GM12873 (cell line): ENCODE results near the gene KIF6.

Experiments used
- TF ChIP-seq, protein P1 (sequence below): IDR thresholded peaks from 2 replicates; pipeline ENCODE4 v1.5.1; 2012; ENCODE audit warnings: low read depth, mild to moderate bottlenecking, moderate library complexity, low read length, control low read depth; ENCODE audit not compliant: insufficient read depth; ENCODE audit errors: missing control alignments

Gene KIF6

DNA sequence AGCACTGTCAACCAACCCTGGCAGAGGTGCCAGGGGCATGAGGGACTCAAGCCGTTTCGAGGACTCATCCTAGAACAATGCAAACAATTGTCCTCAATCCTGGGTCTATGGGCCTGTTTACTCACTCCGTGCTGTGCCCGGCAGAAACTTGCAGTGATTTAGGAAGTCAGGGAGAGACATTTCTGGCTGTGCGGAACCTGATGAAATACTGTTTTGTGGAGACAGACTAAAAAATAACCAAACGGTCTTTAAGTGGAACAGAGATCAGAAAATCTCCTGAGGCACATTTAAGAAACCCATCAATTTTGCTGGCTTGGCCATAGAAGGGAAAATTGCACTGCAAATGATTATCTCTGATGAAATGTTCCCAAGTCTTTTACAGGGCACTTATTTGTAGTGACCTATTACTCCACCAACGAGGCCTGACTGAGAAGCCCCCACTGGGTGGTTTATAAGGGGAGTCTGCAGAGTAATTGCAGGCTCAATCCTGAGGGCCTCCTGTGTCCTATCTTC lies 322.9 kb downstream of the KIF6 start:
- TF ChIP-seq, protein P1, sequence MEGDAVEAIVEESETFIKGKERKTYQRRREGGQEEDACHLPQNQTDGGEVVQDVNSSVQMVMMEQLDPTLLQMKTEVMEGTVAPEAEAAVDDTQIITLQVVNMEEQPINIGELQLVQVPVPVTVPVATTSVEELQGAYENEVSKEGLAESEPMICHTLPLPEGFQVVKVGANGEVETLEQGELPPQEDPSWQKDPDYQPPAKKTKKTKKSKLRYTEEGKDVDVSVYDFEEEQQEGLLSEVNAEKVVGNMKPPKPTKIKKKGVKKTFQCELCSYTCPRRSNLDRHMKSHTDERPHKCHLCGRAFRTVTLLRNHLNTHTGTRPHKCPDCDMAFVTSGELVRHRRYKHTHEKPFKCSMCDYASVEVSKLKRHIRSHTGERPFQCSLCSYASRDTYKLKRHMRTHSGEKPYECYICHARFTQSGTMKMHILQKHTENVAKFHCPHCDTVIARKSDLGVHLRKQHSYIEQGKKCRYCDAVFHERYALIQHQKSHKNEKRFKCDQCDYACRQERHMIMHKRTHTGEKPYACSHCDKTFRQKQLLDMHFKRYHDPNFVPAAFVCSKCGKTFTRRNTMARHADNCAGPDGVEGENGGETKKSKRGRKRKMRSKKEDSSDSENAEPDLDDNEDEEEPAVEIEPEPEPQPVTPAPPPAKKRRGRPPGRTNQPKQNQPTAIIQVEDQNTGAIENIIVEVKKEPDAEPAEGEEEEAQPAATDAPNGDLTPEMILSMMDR, result no peak

DNA sequence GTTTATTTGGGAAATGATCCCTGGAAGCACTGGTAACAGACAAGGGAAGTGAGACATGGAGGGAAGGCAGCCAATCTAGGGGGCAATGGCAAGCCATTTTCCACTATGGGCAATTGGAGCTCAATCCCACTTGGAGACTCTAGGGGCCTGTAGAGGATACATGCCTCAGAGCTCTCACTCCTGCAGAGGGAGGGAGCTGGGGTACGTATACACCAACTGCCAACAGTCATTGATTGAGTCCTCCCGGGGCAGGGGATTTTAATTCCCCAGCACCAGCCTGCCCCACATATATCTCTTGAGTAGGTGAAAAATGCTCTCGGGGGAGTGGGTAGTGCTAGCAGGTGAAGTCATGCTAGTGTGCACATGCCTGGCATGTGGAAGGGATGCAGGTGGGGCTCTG lies 323.8 kb downstream of the KIF6 start:
- TF ChIP-seq, protein P1, result no peak

DNA sequence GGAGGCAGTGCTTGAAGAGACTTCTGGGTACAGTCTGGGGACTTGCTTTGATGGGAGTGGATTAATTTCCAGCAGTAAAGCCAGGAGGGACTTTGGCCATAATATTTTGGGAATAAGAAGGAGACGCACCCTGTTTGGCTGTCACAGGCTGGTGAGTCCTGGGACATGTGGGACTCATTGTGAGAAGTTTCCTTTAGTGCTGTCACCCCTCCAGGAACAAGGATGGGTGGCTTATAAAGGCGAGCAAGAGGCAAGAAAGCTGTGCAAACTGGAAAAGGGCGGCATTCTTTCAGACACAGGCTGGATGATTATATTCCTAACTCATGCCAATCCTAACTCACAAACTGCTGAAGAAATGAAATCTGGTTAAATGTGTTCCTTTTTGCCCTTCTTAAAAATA lies 325.2 kb downstream of the KIF6 start:
- TF ChIP-seq, protein P1, result no peak

DNA sequence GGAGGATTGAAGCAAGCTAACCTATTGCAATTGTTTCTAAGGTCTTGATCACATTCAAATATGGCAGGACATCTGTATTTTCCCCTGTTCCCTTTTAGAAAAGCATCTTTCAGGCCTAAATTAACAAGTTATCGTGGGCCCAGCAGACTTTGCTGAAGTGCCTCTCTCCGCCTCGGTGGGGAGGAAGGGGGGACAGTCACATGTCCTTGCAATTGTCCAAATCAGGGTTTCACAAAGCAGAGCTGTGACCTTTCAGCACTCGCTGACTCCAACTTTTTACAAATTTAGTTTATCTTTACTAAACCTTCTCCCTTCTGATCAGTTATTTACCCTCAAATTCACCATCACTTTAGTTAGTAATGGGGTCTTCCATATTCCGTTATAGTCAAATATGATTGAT lies 328.4 kb downstream of the KIF6 start:
- TF ChIP-seq, protein P1, result no peak

DNA sequence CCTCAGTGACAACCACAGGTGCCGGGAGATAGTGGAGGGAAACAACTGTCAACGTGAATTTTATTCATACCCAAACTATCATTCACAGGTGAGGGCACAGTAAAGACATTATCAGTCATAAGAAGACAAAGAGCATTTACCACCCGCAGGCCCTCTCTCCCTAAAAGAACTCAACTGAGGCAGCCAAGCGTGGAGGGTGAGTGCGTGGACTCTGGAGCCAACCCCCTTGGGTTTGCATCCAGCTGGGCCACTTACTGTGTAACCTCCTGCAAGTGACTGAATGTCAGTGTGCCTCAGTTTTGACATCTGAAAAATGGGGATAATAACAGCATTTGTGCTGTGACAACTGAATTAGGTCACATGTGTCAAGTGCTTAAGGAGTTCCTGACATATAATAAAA lies 332.1 kb downstream of the KIF6 start:
- TF ChIP-seq, protein P1, result no peak

DNA sequence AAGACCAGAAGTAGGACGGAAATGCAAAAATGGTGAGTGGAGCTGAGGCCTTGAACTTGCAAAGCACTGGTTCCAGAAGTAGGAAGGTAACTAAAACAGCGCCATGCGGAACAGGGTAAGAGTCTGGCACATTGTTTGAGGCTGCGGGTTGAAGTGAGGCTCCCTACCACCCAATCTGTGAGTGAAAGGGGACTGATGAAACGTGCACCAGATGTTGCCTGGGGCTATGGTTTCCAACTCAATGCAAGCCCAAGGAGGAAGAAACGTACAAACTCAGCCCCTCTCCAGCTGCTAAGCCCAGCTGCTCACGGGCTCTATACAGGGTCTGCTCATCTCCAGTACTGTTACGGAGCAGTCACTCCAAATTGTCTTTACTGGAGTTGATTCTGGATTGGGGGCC lies 334.0 kb downstream of the KIF6 start:
- TF ChIP-seq, protein P1, result no peak

DNA sequence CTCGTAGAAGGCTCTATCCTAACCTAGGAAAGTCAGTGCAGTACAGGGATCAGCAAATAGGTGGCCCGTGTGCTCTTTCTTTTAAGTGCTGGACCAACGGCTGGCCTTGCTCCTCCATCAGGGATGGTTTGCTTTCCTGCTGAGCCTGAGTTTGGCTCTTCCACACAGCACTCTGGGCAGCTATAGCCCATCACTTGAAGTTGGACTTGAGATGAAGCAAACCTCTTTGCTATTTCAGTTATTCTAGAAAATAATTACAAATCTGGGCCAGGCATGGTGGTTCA lies 335.8 kb downstream of the KIF6 start:
- TF ChIP-seq, protein P1, result peak; percentile 23
